Measurements from ENCODE around the gene FGD6. TPM values are rescaled to one million over a fixed set of nuclear protein-coding genes. Genes with fewer than 3 reads are reported as not detected.

The FGD6 gene
- total and polyA plus RNA-seq, 2 donors (not counting 1 experiment from before 2014, with no cell fraction given): 1.2 to 8.4 TPM

- Histone ChIP-seq H3K27me3 (replicated peaks in 1 of 4; ENCODE audit: control extremely low read depth in 1 of 4, control insufficient read depth in 3 of 4, insufficient read depth in 4 of 4, low read length in 3 of 4) (no peaks in the 10 kb centered on the region), H3K9ac (ENCODE audit: low read length) (no peak overlapping the region), H2AFZ (ENCODE audit: insufficient read depth, low read depth, low read length, poor library complexity, severe bottlenecking) (no peak overlapping the region), H3K27ac (ENCODE audit: low read length in 2 of 2) (no peak overlapping the region), H3K4me3 (ENCODE audit: control extremely low read depth in 1 of 5, extremely low read depth in 1 of 5, insufficient read depth in 1 of 5, low read depth in 2 of 5, low read length in 4 of 5) (no peak overlapping the region), H3K36me3 (replicated peaks in 1 of 2; ENCODE audit: control extremely low read depth in 1 of 2, control insufficient read depth in 1 of 2, extremely low read depth in 1 of 2, insufficient read depth in 2 of 2, low read length in 1 of 2) (no peaks in the 10 kb centered on the region), H3K4me2 (replicated peaks; ENCODE audit: low read depth, low read length, poor library complexity, severe bottlenecking) (no peak overlapping the region), H3K79me2 (ENCODE audit: control insufficient read depth, insufficient read depth, low read length) (peaks cover 5% of the 10 kb centered on the region), H4K20me1 (ENCODE audit: control insufficient read depth, insufficient read depth, low read length, poor library complexity, severe bottlenecking) (no peaks in the 10 kb centered on the region), H3K9me3 (ENCODE audit: control extremely low read depth in 1 of 3, control insufficient read depth in 2 of 3, insufficient read depth in 1 of 3, low read length in 2 of 3) (no peaks in the 10 kb centered on the region), H3K4me1 (ENCODE audit: control insufficient read depth in 2 of 2, insufficient read depth in 2 of 2, low read length in 2 of 2) (peaks cover 6% of the 10 kb centered on the region in 2 donors)
- POLR2A ChIA-PET: no interaction called here
- no peaks in the 10 kb centered on the region for H3K9me3 Mint-ChIP-seq (ENCODE audit: insufficient read depth)
- no peaks in the 10 kb centered on the region for H3K27me3 Mint-ChIP-seq
- WGBS (ENCODE audit: insufficient coverage): no CpG with 5 or more reads among the region's 4 CpGs
- intact Hi-C loops (cut with micrococcal nuclease): loop anchor here (10.0 kb wide), 1 partner anchor 338 kb away; no protein-coding TSS in a partner anchor
- DNase-seq (no peak), ATAC-seq (ENCODE audit: low read depth) (no peak)
- CTCF ChIA-PET: no interaction called here
- H3K4me1 Mint-ChIP-seq: peaks cover 16% of the 10 kb centered on the region
- no peak overlapping the region for H3K27ac Mint-ChIP-seq
- H3K4me3 Mint-ChIP-seq: peak overlapping the region; percentile 50
- TF ChIP-seq CTCF (IDR thresholded peaks at IDR 0.05) (no peak), EZH2 (IDR thresholded peaks at IDR 0.05; ENCODE audit: borderline replicate concordance, insufficient read depth, low read depth, low read length, poor library complexity, severe bottlenecking) (no peak)
Observed at GRCh38 chr12:95213119-95213518, 4.1 kb downstream of the FGD6 start.

GRCh38 chr12:95212586-95212985, 4.7 kb downstream of the FGD6 start:
- no peak for TF ChIP-seq EZH2 (IDR thresholded peaks at IDR 0.05; ENCODE audit: borderline replicate concordance, insufficient read depth, low read depth, low read length, poor library complexity, severe bottlenecking)
- TF ChIP-seq CTCF (IDR thresholded peaks at IDR 0.05): no peak
- DNase-seq (no peak), ATAC-seq (ENCODE audit: low read depth) (no peak)
- POLR2A ChIA-PET: no interaction called here
- intact Hi-C loops (cut with micrococcal nuclease): loop anchor here (10.0 kb wide), 1 partner anchor 338 kb away; no protein-coding TSS in a partner anchor
- H3K79me2 ChIP-seq (ENCODE audit: control insufficient read depth, insufficient read depth, low read length): no peaks in the 10 kb centered on the region
- CTCF ChIA-PET: no interaction called here
- H3K27me3 Mint-ChIP-seq: no peaks in the 10 kb centered on the region
- peaks cover 6% of the 10 kb centered on the region in 2 donors for H3K4me1 ChIP-seq (ENCODE audit: control insufficient read depth in 2 of 2, insufficient read depth in 2 of 2, low read length in 2 of 2)
- H3K27ac ChIP-seq (ENCODE audit: low read length in 2 of 2): no peak overlapping the region
- H4K20me1 ChIP-seq (ENCODE audit: control insufficient read depth, insufficient read depth, low read length, poor library complexity, severe bottlenecking): no peaks in the 10 kb centered on the region
- no peaks in the 10 kb centered on the region for H3K9me3 Mint-ChIP-seq (ENCODE audit: insufficient read depth)
- no peak overlapping the region for H3K4me3 Mint-ChIP-seq
- H3K36me3 ChIP-seq (replicated peaks in 1 of 2; ENCODE audit: control extremely low read depth in 1 of 2, control insufficient read depth in 1 of 2, extremely low read depth in 1 of 2, insufficient read depth in 2 of 2, low read length in 1 of 2): no peaks in the 10 kb centered on the region
- H3K27ac Mint-ChIP-seq: no peak overlapping the region
- no peak overlapping the region for H3K4me3 ChIP-seq (ENCODE audit: control extremely low read depth in 1 of 5, extremely low read depth in 1 of 5, insufficient read depth in 1 of 5, low read depth in 2 of 5, low read length in 4 of 5)
- H3K9ac ChIP-seq (ENCODE audit: low read length): no peak overlapping the region
- H2AFZ ChIP-seq (ENCODE audit: insufficient read depth, low read depth, low read length, poor library complexity, severe bottlenecking): no peak overlapping the region
- peaks cover 16% of the 10 kb centered on the region for H3K4me1 Mint-ChIP-seq
- WGBS (ENCODE audit: insufficient coverage): no CpG with 5 or more reads among the region's 4 CpGs
- H3K27me3 ChIP-seq (replicated peaks in 1 of 4; ENCODE audit: control extremely low read depth in 1 of 4, control insufficient read depth in 3 of 4, insufficient read depth in 4 of 4, low read length in 3 of 4): no peaks in the 10 kb centered on the region
- H3K4me2 ChIP-seq (replicated peaks; ENCODE audit: low read depth, low read length, poor library complexity, severe bottlenecking): no peak overlapping the region
- no peaks in the 10 kb centered on the region for H3K9me3 ChIP-seq (ENCODE audit: control extremely low read depth in 1 of 3, control insufficient read depth in 2 of 3, insufficient read depth in 1 of 3, low read length in 2 of 3)
